ENCODE data around the gene DCAF8L2.
"Not testable (repeated sequence)": the region's sequence is repeated elsewhere in the genome, so short reads cannot be mapped to it uniquely, and the experiment has no call there.

Gene DCAF8L2

DNA sequence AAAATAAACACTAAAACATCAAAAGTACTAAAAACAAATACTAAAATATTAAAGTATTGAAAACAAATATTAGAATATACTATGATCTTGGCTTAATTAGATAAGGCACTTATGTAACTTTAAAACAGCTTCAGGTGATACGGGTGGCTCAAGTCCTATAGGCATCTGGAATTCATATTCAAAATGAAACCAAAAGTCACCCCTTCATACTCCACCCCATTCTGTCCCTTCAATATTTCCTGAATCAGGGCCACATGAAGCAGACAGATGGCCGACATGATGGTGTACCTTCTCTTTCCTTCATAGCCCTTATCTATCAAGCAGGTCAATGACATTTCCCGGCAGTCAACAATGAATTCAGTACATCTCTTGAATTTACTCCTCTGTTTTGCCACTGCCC lies 145.8 kb downstream of the DCAF8L2 start:
- no peaks in the 10 kb centered on the region for H3K27me3 ChIP-seq (ENCODE audit: insufficient read depth, low read length)

DNA sequence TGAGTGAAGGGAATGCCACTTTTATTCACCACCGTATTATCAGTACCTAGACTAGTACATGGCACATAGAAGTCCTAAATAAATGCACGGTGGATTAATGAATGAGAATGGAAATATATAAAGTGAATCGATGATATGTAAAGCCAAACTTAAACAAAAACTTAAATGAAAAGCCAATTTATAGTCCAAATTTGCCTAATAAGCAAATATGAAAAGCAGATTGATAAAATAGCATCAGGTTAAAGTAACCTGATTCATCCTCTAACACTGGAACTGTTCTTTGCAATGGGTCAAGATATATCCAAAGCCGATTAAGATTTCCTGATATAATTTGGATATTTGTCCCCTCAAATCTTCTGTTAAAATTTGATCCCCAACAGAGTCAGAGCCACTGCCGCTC lies 150.8 kb downstream of the DCAF8L2 start:
- no peaks in the 10 kb centered on the region for H3K36me3 ChIP-seq (ENCODE audit: insufficient read depth, low read length)
- no peak overlapping the region for H2AFZ ChIP-seq (ENCODE audit: low read length, unreplicated experiment)
- no peak overlapping the region for H3K27ac ChIP-seq (ENCODE audit: low read depth, low read length)
- H3K4me3 ChIP-seq (ENCODE audit: low read depth, low read length), result no peak overlapping the region
- H3K79me2 ChIP-seq (ENCODE audit: control insufficient read depth, insufficient read depth, low read length, unreplicated experiment), result no peaks in the 10 kb centered on the region
- H3K27me3 ChIP-seq (ENCODE audit: insufficient read depth, low read length), result no peaks in the 10 kb centered on the region
- H3K4me1 ChIP-seq (ENCODE audit: control insufficient read depth, insufficient read depth, low read length, unreplicated experiment), result no peaks in the 10 kb centered on the region

More for the DNA sequence above, 145.8 kb downstream of the DCAF8L2 start:
- H2AFZ ChIP-seq (ENCODE audit: low read length, unreplicated experiment), result peak overlapping the region; percentile 68
- no peaks in the 10 kb centered on the region for H3K4me1 ChIP-seq (ENCODE audit: control insufficient read depth, insufficient read depth, low read length, unreplicated experiment)
- H3K27ac ChIP-seq (ENCODE audit: low read depth, low read length), result no peak overlapping the region
- no peaks in the 10 kb centered on the region for H3K79me2 ChIP-seq (ENCODE audit: control insufficient read depth, insufficient read depth, low read length, unreplicated experiment)
- H3K4me3 ChIP-seq (ENCODE audit: low read depth, low read length), result no peak overlapping the region
- no peaks in the 10 kb centered on the region for H3K36me3 ChIP-seq (ENCODE audit: insufficient read depth, low read length)

DNA sequence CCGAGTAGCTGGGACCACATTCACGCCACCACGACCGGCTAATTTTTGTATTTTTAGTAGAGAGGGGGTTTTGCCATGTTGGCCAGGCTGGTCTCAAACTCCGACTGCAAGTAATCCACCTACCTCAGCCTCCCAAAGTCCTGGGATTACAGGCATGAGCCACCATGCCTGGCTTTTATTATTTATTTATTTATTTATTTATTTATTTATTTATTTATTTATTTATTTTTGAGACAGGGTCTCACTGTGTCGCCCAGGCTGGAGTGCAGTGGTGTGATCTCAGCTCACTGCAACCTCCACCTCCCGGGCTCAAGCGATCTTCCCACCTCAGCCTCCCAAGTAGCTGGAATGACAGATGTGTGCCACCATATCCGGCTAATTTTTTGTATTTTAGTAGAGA lies 153.4 kb downstream of the DCAF8L2 start:
- H3K27me3 ChIP-seq (ENCODE audit: insufficient read depth, low read length); H2AFZ ChIP-seq (ENCODE audit: low read length, unreplicated experiment); H3K4me3 ChIP-seq (ENCODE audit: low read depth, low read length): not testable (repeated sequence)

DNA sequence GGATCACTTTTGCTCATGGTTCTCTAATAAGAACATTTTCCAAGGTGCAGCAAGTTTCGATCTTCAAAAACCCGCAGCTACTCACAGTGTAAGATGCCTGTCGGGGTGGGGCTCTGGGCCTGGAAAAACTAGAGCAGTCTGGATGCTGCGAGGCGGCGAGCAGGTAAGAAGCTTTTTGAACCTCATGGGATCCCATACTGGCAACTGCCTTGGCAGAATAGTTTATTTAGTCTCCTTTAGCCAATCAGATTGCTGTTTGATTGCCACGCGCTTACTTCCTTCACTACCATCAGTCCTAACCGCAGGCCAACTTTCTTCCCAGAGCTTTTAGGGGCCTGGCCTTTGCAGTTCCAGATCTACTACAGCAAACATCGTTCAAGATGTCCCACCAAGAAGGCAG lies 156.4 kb downstream of the DCAF8L2 start:
- H3K36me3 ChIP-seq (ENCODE audit: insufficient read depth, low read length), result no peaks in the 10 kb centered on the region
- H3K27ac ChIP-seq (ENCODE audit: low read depth, low read length), result no peak overlapping the region
- H3K4me3 ChIP-seq (ENCODE audit: low read depth, low read length), result no peak overlapping the region
- H3K4me1 ChIP-seq (ENCODE audit: control insufficient read depth, insufficient read depth, low read length, unreplicated experiment), result no peaks in the 10 kb centered on the region
- no peak overlapping the region for H2AFZ ChIP-seq (ENCODE audit: low read length, unreplicated experiment)
- no peaks in the 10 kb centered on the region for H3K79me2 ChIP-seq (ENCODE audit: control insufficient read depth, insufficient read depth, low read length, unreplicated experiment)
- no peaks in the 10 kb centered on the region for H3K27me3 ChIP-seq (ENCODE audit: insufficient read depth, low read length)

More for the DNA sequence above, 153.4 kb downstream of the DCAF8L2 start:
- H3K36me3 ChIP-seq (ENCODE audit: insufficient read depth, low read length); H3K79me2 ChIP-seq (ENCODE audit: control insufficient read depth, insufficient read depth, low read length, unreplicated experiment); H3K4me1 ChIP-seq (ENCODE audit: control insufficient read depth, insufficient read depth, low read length, unreplicated experiment); H3K27ac ChIP-seq (ENCODE audit: low read depth, low read length): not testable (repeated sequence)

DNA sequence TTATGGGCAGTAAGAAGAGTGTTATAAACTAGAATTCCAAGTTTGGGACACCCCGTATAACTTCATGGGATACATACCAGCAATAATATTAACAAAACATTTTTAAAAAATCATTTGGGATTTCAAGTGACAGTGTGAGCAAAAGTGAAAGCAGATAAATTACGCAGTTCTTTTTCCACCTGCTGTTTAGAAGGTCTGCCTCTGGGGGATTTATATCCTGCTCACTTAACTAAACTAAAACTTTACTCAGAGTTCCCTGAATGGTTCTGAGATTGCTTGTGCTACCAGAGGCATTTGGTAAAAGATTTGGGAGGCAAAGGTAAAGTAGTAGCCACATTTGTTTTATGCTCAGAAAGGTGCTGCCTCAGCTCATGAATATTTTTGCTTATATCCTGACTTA lies 160.2 kb downstream of the DCAF8L2 start:
- H3K79me2 ChIP-seq (ENCODE audit: control insufficient read depth, insufficient read depth, low read length, unreplicated experiment); H2AFZ ChIP-seq (ENCODE audit: low read length, unreplicated experiment); H3K4me3 ChIP-seq (ENCODE audit: low read depth, low read length); H3K4me1 ChIP-seq (ENCODE audit: control insufficient read depth, insufficient read depth, low read length, unreplicated experiment); H3K27ac ChIP-seq (ENCODE audit: low read depth, low read length); H3K36me3 ChIP-seq (ENCODE audit: insufficient read depth, low read length); H3K27me3 ChIP-seq (ENCODE audit: insufficient read depth, low read length): not testable (repeated sequence)

DNA sequence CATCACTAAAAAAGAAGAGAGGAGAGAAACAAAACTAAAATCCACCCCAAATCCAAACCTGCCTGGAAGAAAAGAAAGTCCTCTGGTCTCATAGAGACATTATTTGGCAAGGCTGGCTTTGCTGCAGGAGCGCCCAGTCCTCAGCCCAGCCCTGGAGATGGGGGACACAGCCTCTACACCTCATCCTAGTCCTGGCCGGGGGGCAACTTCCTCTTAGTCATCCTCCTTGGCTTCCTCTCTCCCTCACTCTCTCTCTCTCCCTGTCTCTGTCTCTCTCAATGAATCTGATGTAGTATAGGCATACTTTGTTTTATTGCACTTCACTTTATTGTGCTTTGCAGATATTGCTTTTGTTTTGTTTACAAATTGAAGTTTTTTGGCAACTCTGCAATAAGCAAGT lies 161.8 kb downstream of the DCAF8L2 start:
- Histone ChIP-seq H3K79me2 (ENCODE audit: control insufficient read depth, insufficient read depth, low read length, unreplicated experiment) (no peaks in the 10 kb centered on the region), H3K4me3 (ENCODE audit: low read depth, low read length) (no peak overlapping the region), H3K4me1 (ENCODE audit: control insufficient read depth, insufficient read depth, low read length, unreplicated experiment) (no peaks in the 10 kb centered on the region), H3K27ac (ENCODE audit: low read depth, low read length) (no peak overlapping the region), H2AFZ (ENCODE audit: low read length, unreplicated experiment) (no peak overlapping the region), H3K27me3 (ENCODE audit: insufficient read depth, low read length) (no peaks in the 10 kb centered on the region), H3K36me3 (ENCODE audit: insufficient read depth, low read length) (no peaks in the 10 kb centered on the region)

DNA sequence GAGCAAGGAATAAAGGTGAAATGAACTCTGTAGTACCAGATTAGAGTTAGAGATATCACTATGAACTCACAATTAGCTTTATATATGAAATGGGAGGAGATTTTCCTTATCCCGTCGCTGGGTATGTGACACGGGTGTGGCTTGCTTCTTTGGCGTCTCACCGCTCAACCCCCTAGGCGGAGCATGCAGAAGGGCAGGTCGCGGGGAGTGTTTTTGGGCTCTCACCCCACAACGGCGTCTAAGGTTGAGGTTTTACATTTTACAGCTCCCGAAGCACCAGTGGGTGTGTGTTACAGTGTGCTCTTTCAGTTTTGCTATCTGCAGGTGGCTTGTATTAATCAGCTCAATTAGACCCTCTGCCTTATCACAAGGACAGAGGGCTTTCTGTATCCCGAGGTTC lies 175.6 kb downstream of the DCAF8L2 start:
- H2AFZ ChIP-seq (ENCODE audit: low read length, unreplicated experiment), result no peak overlapping the region
- H3K36me3 ChIP-seq (ENCODE audit: insufficient read depth, low read length), result no peaks in the 10 kb centered on the region
- H3K4me3 ChIP-seq (ENCODE audit: low read depth, low read length), result no peak overlapping the region
- no peaks in the 10 kb centered on the region for H3K79me2 ChIP-seq (ENCODE audit: control insufficient read depth, insufficient read depth, low read length, unreplicated experiment)
- no peak overlapping the region for H3K27ac ChIP-seq (ENCODE audit: low read depth, low read length)
- no peaks in the 10 kb centered on the region for H3K27me3 ChIP-seq (ENCODE audit: insufficient read depth, low read length)
- H3K4me1 ChIP-seq (ENCODE audit: control insufficient read depth, insufficient read depth, low read length, unreplicated experiment), result peaks cover 3% of the 10 kb centered on the region

DNA sequence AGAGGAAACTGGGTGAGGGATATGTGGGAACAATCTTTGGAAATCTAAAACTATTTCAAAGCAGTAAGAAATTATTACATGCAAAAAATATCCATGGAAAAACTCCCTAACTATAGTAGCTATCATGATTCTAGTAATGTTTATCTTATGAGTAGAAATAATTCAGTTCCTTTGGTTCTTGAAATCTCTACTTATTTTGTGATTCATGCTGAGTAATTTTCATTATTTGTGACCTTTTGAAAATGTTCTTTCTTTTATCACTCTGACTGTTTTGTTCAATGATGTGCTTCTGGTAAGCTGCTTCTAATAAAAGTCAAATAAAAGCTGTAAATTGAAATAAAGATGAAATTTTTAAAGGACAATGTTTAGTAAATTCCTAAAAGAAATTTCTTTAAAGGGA lies 177.2 kb downstream of the DCAF8L2 start:
- no peaks in the 10 kb centered on the region for H3K79me2 ChIP-seq (ENCODE audit: control insufficient read depth, insufficient read depth, low read length, unreplicated experiment)
- H3K27me3 ChIP-seq (ENCODE audit: insufficient read depth, low read length), result no peaks in the 10 kb centered on the region
- no peak overlapping the region for H3K27ac ChIP-seq (ENCODE audit: low read depth, low read length)
- no peaks in the 10 kb centered on the region for H3K36me3 ChIP-seq (ENCODE audit: insufficient read depth, low read length)
- H2AFZ ChIP-seq (ENCODE audit: low read length, unreplicated experiment), result no peak overlapping the region
- peaks cover 3% of the 10 kb centered on the region for H3K4me1 ChIP-seq (ENCODE audit: control insufficient read depth, insufficient read depth, low read length, unreplicated experiment)
- H3K4me3 ChIP-seq (ENCODE audit: low read depth, low read length), result no peak overlapping the region

DNA sequence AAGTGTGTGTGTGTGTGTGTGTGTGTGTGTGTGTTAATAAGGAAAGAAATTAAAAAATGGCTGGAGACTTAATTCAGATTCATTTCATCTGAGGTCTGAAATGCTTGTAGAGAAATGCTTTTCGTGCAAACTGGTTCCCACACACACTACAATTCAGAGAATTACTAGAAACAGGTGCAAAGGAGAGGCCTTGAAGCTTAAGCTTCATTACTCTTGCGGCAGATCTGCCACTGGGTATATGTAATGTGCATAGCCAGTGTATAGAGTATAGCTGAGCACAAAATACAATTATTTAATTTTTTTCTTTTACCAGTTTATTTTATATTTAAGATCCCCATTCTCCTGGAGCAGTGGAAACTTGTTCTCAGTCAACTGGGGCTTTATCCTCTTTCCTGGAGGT lies 185.8 kb downstream of the DCAF8L2 start:
- Histone ChIP-seq H3K79me2 (ENCODE audit: control insufficient read depth, insufficient read depth, low read length, unreplicated experiment) (no peaks in the 10 kb centered on the region), H3K27ac (ENCODE audit: low read depth, low read length) (no peak overlapping the region), H3K4me3 (ENCODE audit: low read depth, low read length) (no peak overlapping the region), H2AFZ (ENCODE audit: low read length, unreplicated experiment) (no peak overlapping the region), H3K36me3 (ENCODE audit: insufficient read depth, low read length) (no peaks in the 10 kb centered on the region), H3K27me3 (ENCODE audit: insufficient read depth, low read length) (no peaks in the 10 kb centered on the region), H3K4me1 (ENCODE audit: control insufficient read depth, insufficient read depth, low read length, unreplicated experiment) (no peaks in the 10 kb centered on the region)

DNA sequence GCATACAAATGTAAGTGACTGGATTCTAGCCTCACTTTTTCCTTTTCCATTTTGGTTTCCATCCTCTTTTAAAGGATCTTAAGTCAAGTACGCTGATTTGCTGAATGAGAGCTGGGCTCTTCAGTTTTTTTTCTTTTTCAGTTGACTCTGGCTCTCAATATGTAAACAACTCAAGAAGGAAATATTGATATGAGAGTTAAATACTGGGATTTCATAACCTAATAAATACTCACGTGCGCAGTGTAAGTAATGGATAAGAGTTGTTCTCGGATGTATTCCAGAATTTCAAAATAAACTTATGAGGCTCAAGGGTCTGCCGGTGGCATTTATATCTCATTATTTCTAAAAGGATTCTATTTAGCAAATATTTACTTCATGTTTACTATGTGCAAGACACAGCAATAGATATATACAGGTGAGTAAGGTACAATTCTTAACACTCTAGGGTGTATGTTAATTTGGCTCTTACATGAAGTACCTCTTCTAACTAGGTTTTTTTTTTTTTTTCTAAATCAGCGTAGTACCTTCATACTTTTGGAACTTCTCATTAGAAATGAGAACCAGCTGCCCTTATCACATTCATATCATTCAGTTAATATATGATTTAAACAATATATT lies 206.6 kb downstream of the DCAF8L2 start:
- no peaks in the 10 kb centered on the region for H3K4me1 ChIP-seq (ENCODE audit: control insufficient read depth, insufficient read depth, low read length, unreplicated experiment)
- H3K36me3 ChIP-seq (ENCODE audit: insufficient read depth, low read length), result no peaks in the 10 kb centered on the region
- H3K27me3 ChIP-seq (ENCODE audit: insufficient read depth, low read length), result no peaks in the 10 kb centered on the region
- no peak overlapping the region for H3K27ac ChIP-seq (ENCODE audit: low read depth, low read length)
- H2AFZ ChIP-seq (ENCODE audit: low read length, unreplicated experiment), result no peak overlapping the region
- H3K79me2 ChIP-seq (ENCODE audit: control insufficient read depth, insufficient read depth, low read length, unreplicated experiment), result no peaks in the 10 kb centered on the region
- H3K4me3 ChIP-seq (ENCODE audit: low read depth, low read length), result no peak overlapping the region

DNA sequence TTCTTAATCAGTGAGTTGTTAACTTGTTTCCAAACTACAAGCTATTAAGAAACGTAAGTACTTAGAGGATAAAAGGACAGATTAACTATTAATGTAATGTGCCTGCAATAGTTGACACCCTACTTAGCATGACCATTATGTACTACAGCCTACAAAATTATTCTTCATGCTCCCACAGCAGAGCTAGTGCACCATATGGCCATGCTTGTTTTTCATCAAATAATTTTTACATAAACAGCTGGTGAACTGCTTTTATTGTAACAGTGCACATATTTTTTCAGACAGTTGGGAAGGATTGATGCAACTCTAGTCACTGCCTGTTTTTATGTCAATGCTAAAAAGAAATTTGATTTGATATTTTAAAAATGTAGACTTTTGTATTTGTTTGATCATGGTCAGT lies 207.4 kb downstream of the DCAF8L2 start:
- H3K27me3 ChIP-seq (ENCODE audit: insufficient read depth, low read length), result no peaks in the 10 kb centered on the region
- H3K4me3 ChIP-seq (ENCODE audit: low read depth, low read length), result no peak overlapping the region
- no peak overlapping the region for H3K27ac ChIP-seq (ENCODE audit: low read depth, low read length)
- no peaks in the 10 kb centered on the region for H3K36me3 ChIP-seq (ENCODE audit: insufficient read depth, low read length)
- no peak overlapping the region for H2AFZ ChIP-seq (ENCODE audit: low read length, unreplicated experiment)
- H3K79me2 ChIP-seq (ENCODE audit: control insufficient read depth, insufficient read depth, low read length, unreplicated experiment), result no peaks in the 10 kb centered on the region
- H3K4me1 ChIP-seq (ENCODE audit: control insufficient read depth, insufficient read depth, low read length, unreplicated experiment), result no peaks in the 10 kb centered on the region
